Neural progenitor cell (in vitro differentiated cells): ENCODE data around the gene ATF6. TPM values are rescaled to one million over a fixed set of nuclear protein-coding genes. Genes with fewer than 3 reads are reported as not detected.

Experiments
- DNase-seq: peaks from one replicate; pipeline ENCODE4 v3.0.0-alpha.2; 2016; ENCODE audit warnings: low spot score
- H2AFZ ChIP-seq: fragments of 200-600 bp; sonication (generic); replicated peaks from 2 replicates; pipeline ENCODE4 v1.6.1; 2016; ENCODE audit warnings: antibody characterized with exemption
- H3F3A ChIP-seq: fragments of 200-600 bp; sonication (generic); 2 replicates; pipeline ENCODE4 v1.6.1; 2016; ENCODE audit warnings: antibody characterized with exemption, low read depth
- H3K27ac ChIP-seq: fragments of 200-600 bp; sonication (generic); 2 replicates; pipeline ENCODE4 v1.5.1; 2016; ENCODE audit warnings: mild to moderate bottlenecking
- H3K27me3 ChIP-seq: fragments of 200-600 bp; sonication (generic); 2 replicates; pipeline ENCODE4 v1.6.1; 2016; ENCODE audit warnings: mild to moderate bottlenecking, moderate library complexity
- H3K36me3 ChIP-seq: fragments of 200-600 bp; sonication (generic); 2 replicates; pipeline ENCODE4 v1.5.1; 2016
- H3K4me1 ChIP-seq: fragments of 200-600 bp; sonication (generic); 2 replicates; pipeline ENCODE4 v1.6.1; 2016; ENCODE audit warnings: mixed run types
- H3K4me2 ChIP-seq: fragments of 200-600 bp; sonication (generic); 2 replicates; pipeline ENCODE4 v1.6.1; 2016
- H3K4me3 ChIP-seq: fragments of 200-600 bp; sonication (generic); 2 replicates; pipeline ENCODE4 v1.5.1; 2016
- H3K79me2 ChIP-seq: fragments of 200-600 bp; sonication (generic); 2 replicates; pipeline ENCODE4 v1.6.1; 2016; ENCODE audit warnings: low read depth
- H3K9ac ChIP-seq: fragments of 200-600 bp; sonication (generic); 2 replicates; pipeline ENCODE4 v1.6.1; 2016
- H3K9me3 ChIP-seq: fragments of 200-600 bp; sonication (generic); 2 replicates; pipeline ENCODE4 v1.5.1; 2016; ENCODE audit warnings: low read depth
- H4K20me1 ChIP-seq: fragments of 200-600 bp; sonication (generic); 2 replicates; pipeline ENCODE4 v1.6.1; 2016; ENCODE audit warnings: low read depth
- H3K27ac Mint-ChIP-seq: 3 replicates; pipeline ENCODE4 v1.8.0; 2021; ENCODE audit warnings: mixed read lengths
- H3K27me3 Mint-ChIP-seq: 2 replicates; pipeline ENCODE4 v1.8.0; 2022; ENCODE audit warnings: low read depth, mild to moderate bottlenecking, inconsistent platforms, moderate library complexity, mixed read lengths; ENCODE audit not compliant: insufficient read depth
- H3K36me3 Mint-ChIP-seq: 3 replicates; pipeline ENCODE4 v1.8.0; 2021; ENCODE audit warnings: mixed read lengths
- H3K4me1 Mint-ChIP-seq: 3 replicates; pipeline ENCODE4 v1.8.0; 2021; ENCODE audit warnings: mixed read lengths
- H3K4me3 Mint-ChIP-seq: 3 replicates; pipeline ENCODE4 v1.8.0; 2021; ENCODE audit warnings: mild to moderate bottlenecking, moderate library complexity, mixed read lengths
- H3K9me3 Mint-ChIP-seq: 3 replicates; pipeline ENCODE4 v1.8.0; 2020; ENCODE audit warnings: mixed read lengths
- CTCF ChIP-seq: fragments of 200-600 bp; sonication (generic); IDR thresholded peaks from 2 replicates; pipeline ENCODE4 v1.5.1; 2017; ENCODE audit warnings: antibody characterized with exemption, mild to moderate bottlenecking
- EZH2 ChIP-seq: fragments of 200-600 bp; sonication (generic); IDR thresholded peaks from 2 replicates; pipeline ENCODE4 v1.6.1; 2017; ENCODE audit warnings: antibody characterized with exemption, mild to moderate bottlenecking, moderate library complexity
- EZH2phosphoT487 ChIP-seq: fragments of 200-600 bp; sonication (generic); IDR thresholded peaks from 2 replicates; pipeline ENCODE4 v1.6.1; 2017; ENCODE audit warnings: antibody characterized with exemption
- total RNA-seq: library from RNA; depleted of rRNA; stranded (reverse); fragments of >200 nt; gene quantifications from 2 replicates; pipeline ENCODE4 v1.2.3, GENCODE V29; 2015; ENCODE audit warnings: low replicate concordance

ATF6 gene
- total RNA-seq, 1 donor from 2014 or later, result 31.7 TPM

- no peaks in the 10 kb centered on the region for H4K20me1 ChIP-seq
- H3K4me2 ChIP-seq, result no peak overlapping the region
- peaks cover under 1% of the 10 kb centered on the region for H3K4me1 ChIP-seq
- H3K4me3 ChIP-seq, result no peak overlapping the region
- H3K79me2 ChIP-seq, result no peaks in the 10 kb centered on the region
- H2AFZ ChIP-seq, result no peak overlapping the region
- DNase-seq, result no peak
- Mint-ChIP-seq H3K4me1 (no peaks in the 10 kb centered on the region), H3K36me3 (no peaks in the 10 kb centered on the region), H3K4me3 (no peak overlapping the region), H3K27ac (no peak overlapping the region), H3K9me3 (no peaks in the 10 kb centered on the region), H3K27me3 (peaks cover 24% of the 10 kb centered on the region)
- H3K9me3 ChIP-seq, result no peaks in the 10 kb centered on the region
- H3F3A ChIP-seq, result peaks cover under 1% of the 10 kb centered on the region
- no peak overlapping the region for H3K27ac ChIP-seq
- H3K27me3 ChIP-seq, result peaks cover 52% of the 10 kb centered on the region
- no peaks in the 10 kb centered on the region for H3K36me3 ChIP-seq
- H3K9ac ChIP-seq, result no peak overlapping the region
- no peak for TF ChIP-seq EZH2
- TF ChIP-seq EZH2phosphoT487, result no peak
- TF ChIP-seq CTCF, result no peak
Measured at GRCh38 chr1:161720422-161720821, 45.7 kb upstream of the ATF6 start.

DNA sequence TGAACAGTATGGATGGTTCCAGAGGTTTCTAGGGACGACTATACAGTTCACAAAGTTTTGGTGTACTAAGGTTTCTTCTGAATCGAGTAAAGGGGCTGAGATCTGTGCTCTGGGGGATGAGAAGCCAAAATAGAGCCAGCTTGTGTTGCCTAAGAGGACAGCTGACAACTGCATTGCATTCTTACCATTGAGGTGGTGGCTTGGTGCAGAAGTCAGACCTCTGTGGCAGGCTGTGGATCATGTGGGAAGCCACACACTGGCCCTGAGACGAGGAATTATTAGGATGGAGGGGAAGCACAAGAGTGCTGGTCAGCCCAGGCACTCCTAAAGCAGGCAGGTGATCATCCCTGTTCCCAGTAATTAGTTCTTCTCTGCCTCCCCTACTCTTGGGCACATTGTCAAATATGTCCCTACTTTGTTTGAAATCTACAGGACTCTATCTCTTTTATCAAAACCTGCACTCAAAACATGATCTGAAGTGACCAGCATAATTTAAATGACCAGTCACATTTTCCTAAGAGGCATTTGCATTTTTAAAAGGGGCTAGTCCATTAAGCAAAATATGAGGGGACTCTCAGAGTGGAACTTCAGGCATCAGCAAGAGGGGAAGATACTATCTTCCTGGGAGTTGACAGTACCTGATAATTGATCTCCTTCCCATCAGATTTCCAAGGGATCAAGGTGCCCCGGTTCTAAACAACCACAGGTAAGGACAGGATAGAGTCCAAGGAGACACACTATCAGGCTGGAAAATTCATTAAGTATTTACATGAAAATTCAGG, 45.0 kb upstream of the ATF6 start, which contains the start of gene FCRLB:
Gene FCRLB, plus strand, starts transcription at position 589 of the 782 bp plus-strand sequence. CDS start 1,129 bp downstream, outside the sequence.
- no peak within 1 kb of the TSS for H2AFZ ChIP-seq
- H3K27me3 Mint-ChIP-seq, result peaks cover 30% of the 10 kb centered on the region

DNA sequence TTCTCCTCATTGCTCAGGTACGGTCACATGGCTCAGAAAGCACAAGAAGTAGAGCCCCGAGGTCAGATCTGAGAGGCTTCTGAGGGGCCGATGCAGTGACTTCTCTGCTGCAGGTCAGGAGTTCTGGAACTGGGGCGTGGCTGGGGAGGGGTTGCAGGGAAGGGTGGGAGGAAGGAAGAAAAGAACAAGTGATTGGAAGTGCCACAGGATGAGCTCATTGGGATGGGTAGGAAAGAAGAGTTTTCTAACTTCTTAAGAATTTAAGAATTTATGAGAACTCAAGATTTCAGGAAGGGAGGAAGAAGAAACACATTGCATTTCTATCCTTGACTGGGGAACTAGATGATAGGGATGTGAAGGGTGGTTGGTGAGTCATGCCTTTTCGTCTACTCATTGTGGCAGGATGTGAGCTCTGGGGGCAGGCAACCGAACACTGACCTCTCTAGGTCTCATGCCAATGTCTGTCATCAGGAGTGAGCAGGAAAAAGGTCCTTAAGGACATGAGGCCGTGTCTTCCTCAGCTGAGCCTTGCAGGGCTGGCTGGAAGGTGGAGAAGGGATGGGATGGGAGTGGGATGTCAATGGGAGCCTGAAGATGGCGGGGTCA, 44.3 kb upstream of the ATF6 start:
- H2AFZ ChIP-seq, result no peak overlapping the region
- no peak overlapping the region for H3K9ac ChIP-seq
- no peak for TF ChIP-seq EZH2
- TF ChIP-seq CTCF, result no peak
- TF ChIP-seq EZH2phosphoT487, result no peak
- H3K27me3 ChIP-seq, result peaks cover 61% of the 10 kb centered on the region
- H3K27ac Mint-ChIP-seq, result no peak overlapping the region
- H3K9me3 ChIP-seq, result no peaks in the 10 kb centered on the region
- peaks cover 30% of the 10 kb centered on the region for H3K27me3 Mint-ChIP-seq
- no peak overlapping the region for H3K4me3 Mint-ChIP-seq
- H3F3A ChIP-seq, result peaks cover 6% of the 10 kb centered on the region
- H3K36me3 Mint-ChIP-seq, result no peaks in the 10 kb centered on the region
- no peaks in the 10 kb centered on the region for H4K20me1 ChIP-seq
- no peak overlapping the region for H3K27ac ChIP-seq
- peaks cover 5% of the 10 kb centered on the region for H3K4me1 ChIP-seq
- H3K79me2 ChIP-seq, result no peaks in the 10 kb centered on the region
- H3K4me2 ChIP-seq, result no peak overlapping the region
- peaks cover 4% of the 10 kb centered on the region for H3K4me1 Mint-ChIP-seq
- no peak overlapping the region for H3K4me3 ChIP-seq
- H3K9me3 Mint-ChIP-seq, result no peaks in the 10 kb centered on the region
- H3K36me3 ChIP-seq, result no peaks in the 10 kb centered on the region
- DNase-seq, result no peak

More for the DNA sequence above, 45.0 kb upstream of the ATF6 start, which contains the start of gene FCRLB:
- no peak for TF ChIP-seq EZH2phosphoT487
- no peaks in the 10 kb centered on the region for H3K9me3 Mint-ChIP-seq
- H3K36me3 Mint-ChIP-seq, result no peaks in the 10 kb centered on the region
- Histone ChIP-seq H3K4me2 (no peak within 1 kb of the TSS), H3K27me3 (peaks cover 56% of the 10 kb centered on the region), H3F3A (peaks cover 6% of the 10 kb centered on the region), H3K36me3 (no peaks in the 10 kb centered on the region), H3K9ac (no peak within 1 kb of the TSS), H3K79me2 (no peaks in the 10 kb centered on the region), H3K4me3 (no peak within 1 kb of the TSS), H3K9me3 (no peaks in the 10 kb centered on the region), H3K4me1 (peaks cover 5% of the 10 kb centered on the region), H4K20me1 (no peaks in the 10 kb centered on the region), H3K27ac (no peak within 1 kb of the TSS)
- H3K27ac Mint-ChIP-seq, result no peak within 1 kb of the TSS
- H3K4me1 Mint-ChIP-seq, result peaks cover 4% of the 10 kb centered on the region
- H3K4me3 Mint-ChIP-seq, result no peak within 1 kb of the TSS
- DNase-seq, result no peak

DNA sequence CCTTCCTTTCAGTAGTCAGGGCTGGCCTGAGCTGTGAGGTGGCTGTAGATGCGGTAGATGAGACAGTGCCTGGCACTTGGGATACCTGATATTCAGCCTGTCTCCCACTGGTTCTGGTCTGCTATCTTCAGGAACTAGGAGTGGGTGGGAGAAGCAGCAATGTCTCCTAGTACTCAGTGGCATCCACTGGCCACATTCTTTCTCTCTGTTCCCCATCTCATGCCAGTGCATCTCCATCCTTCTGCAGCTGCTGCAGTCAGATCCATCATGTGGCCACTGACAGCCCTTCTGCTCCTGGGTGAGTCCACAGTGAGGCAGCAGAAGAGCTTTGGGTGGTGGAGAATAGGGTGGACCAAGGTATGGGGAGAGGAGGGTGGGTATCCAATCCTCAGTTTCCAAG, 43.7 kb upstream of the ATF6 start:
- Histone ChIP-seq H3K4me3 (no peak overlapping the region), H2AFZ (no peak overlapping the region), H3K36me3 (no peaks in the 10 kb centered on the region), H3K79me2 (no peaks in the 10 kb centered on the region), H3K4me1 (peaks cover 5% of the 10 kb centered on the region), H3F3A (peaks cover 6% of the 10 kb centered on the region), H3K27me3 (peaks cover 65% of the 10 kb centered on the region), H3K9ac (no peak overlapping the region), H3K9me3 (no peaks in the 10 kb centered on the region), H4K20me1 (no peaks in the 10 kb centered on the region), H3K4me2 (no peak overlapping the region), H3K27ac (no peak overlapping the region)
- no peaks in the 10 kb centered on the region for H3K36me3 Mint-ChIP-seq
- H3K4me3 Mint-ChIP-seq, result no peak overlapping the region
- no peak for TF ChIP-seq CTCF
- TF ChIP-seq EZH2, result no peak
- no peak for TF ChIP-seq EZH2phosphoT487
- DNase-seq, result no peak
- peaks cover 26% of the 10 kb centered on the region for H3K27me3 Mint-ChIP-seq
- no peak overlapping the region for H3K27ac Mint-ChIP-seq
- peaks cover 4% of the 10 kb centered on the region for H3K4me1 Mint-ChIP-seq
- no peaks in the 10 kb centered on the region for H3K9me3 Mint-ChIP-seq
